Motor neuron (in vitro differentiated cells): ENCODE results near the gene CRB2. TPM values are rescaled to one million over a fixed set of nuclear protein-coding genes. Genes with fewer than 3 reads are reported as not detected.

Source experiments
- ATAC-seq, 8 experiments: fragments of 200-7000 bp; cut with Tn5 transposase; replicated peaks in 6 of 8; 2 replicates each; pipeline ENCODE4 v1.8.0; 2021; ENCODE audit warnings: mild to moderate bottlenecking in 8 of 8, moderate library complexity in 8 of 8
- H3K27ac ChIP-seq, 2 donors: fragments of 250-450 bp; sonication (Bioruptor Pico); 2 replicates each; pipeline ENCODE4 v1.9.0; 2021; ENCODE audit warnings: antibody characterized with exemption in 2 of 2, mild to moderate bottlenecking in 2 of 2, moderate library complexity in 1 of 2
- H3K4me1 ChIP-seq, 2 donors: fragments of 250-450 bp; sonication (Bioruptor Pico); replicated peaks in 1 of 2; 2 replicates each; pipeline ENCODE4 v1.6.1; 2021; ENCODE audit warnings: antibody characterized with exemption in 2 of 2, mild to moderate bottlenecking in 2 of 2, moderate library complexity in 1 of 2
- H3K4me3 ChIP-seq, 5 donors: fragments of 250-450 bp; sonication (Bioruptor Pico); 2 replicates each; pipeline ENCODE4 v1.9.0; 2021; ENCODE audit warnings: antibody characterized with exemption in 5 of 5, mild to moderate bottlenecking in 5 of 5, moderate library complexity in 4 of 5
- WGBS, 10 experiments: fragments of 450-650 bp; shearing (Covaris generic); methylation state at CpG; one replicate each; pipeline ENCODE4 v1.0.0; 2022; 5-methylcytosine and 5-hydroxymethylcytosine counted together
- in situ Hi-C, 9 experiments: fragments of 400-800 bp; cut with MboI; loops; one replicate each; pipeline ENCODE4 v1.15.0; 2021; ENCODE audit warnings: low sequenced_read_pairs in 9 of 9, low pct_unique_long_range_greater_than_20kb in 2 of 9; ENCODE audit not compliant: unreplicated experiment in 9 of 9
- total RNA-seq, 8 experiments: library from RNA; unstranded; fragments of 300-600 nt; gene quantifications; 2 replicates each; pipeline versions ENCODE4 v1.2.3 to v1.2.4, GENCODE V29; 2022

The CRB2 gene
- total RNA-seq, 8 experiments from 2014 or later: 0.20 to 56.9 (median 11.9) TPM

DNA sequence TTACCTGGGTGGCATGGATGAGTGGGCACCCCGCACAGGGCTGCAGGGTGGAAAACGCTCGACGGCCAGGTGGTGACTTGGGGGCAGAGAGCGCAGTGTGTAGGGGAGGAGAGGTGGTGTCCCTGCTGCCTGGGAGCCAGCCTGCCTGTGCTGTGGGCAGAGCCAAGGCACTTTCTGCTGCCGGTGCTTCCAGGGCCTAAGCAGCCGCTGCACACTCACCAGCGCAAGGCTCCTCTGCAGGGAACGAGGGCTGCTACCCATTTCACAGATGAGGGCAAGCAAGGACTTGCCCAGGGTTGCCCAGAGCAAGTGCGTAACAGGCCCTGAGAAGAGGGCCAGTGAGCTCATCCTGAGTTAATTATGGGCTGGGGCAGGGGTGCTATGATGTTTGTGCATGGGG, 62.5 kb downstream of the CRB2 start:
- Histone ChIP-seq H3K4me1 (peaks cover 47 to 59% of the 10 kb centered on the region in 2 donors), H3K27ac (no peak overlapping the region), H3K4me3 (no peak overlapping the region)
- in situ Hi-C loops: loop anchor here in 1 of 9 experiments (25.0 kb wide), 2 partner anchors 294 to 619 kb away; no protein-coding TSS in a partner anchor
- no peak for ATAC-seq
- 80 to 100% (median 100%) methylated on average over 1 of the region's 10 CpGs; no CpG with 5 or more reads in 6 of the 10 experiments for WGBS, 10 experiments

DNA sequence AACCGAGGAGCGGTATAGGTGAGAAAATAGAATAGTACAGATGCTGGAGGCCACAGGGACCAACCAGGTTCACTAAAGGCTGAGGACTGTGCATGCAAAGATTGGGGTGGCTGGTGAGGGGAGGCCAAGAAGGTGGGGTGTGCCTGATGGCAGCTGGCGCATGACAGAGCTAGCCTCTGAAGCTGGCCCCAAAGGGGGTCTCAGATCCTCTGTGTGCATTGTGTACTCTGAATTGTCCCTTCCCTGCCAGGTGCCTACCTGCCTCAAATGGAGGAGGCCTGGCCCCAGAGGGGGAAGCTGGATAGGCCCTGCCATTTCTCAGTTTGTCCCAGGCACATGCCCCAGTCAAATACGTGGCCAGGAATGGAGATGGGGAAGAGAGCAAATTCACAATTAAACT, 63.1 kb downstream of the CRB2 start:
- Histone ChIP-seq H3K4me1 (peaks cover 52 to 61% of the 10 kb centered on the region in 2 donors), H3K4me3 (no peak overlapping the region), H3K27ac (no peak overlapping the region)
- no peak for ATAC-seq
- in situ Hi-C loops: loop anchor here in 1 of 9 experiments (25.0 kb wide), 2 partner anchors 293 to 618 kb away; no protein-coding TSS in a partner anchor
- 75 to 100% (median 86%) methylated on average over 2 to 4 of the region's 4 CpGs; no CpG with 5 or more reads in 6 of the 10 experiments for WGBS, 10 experiments

DNA sequence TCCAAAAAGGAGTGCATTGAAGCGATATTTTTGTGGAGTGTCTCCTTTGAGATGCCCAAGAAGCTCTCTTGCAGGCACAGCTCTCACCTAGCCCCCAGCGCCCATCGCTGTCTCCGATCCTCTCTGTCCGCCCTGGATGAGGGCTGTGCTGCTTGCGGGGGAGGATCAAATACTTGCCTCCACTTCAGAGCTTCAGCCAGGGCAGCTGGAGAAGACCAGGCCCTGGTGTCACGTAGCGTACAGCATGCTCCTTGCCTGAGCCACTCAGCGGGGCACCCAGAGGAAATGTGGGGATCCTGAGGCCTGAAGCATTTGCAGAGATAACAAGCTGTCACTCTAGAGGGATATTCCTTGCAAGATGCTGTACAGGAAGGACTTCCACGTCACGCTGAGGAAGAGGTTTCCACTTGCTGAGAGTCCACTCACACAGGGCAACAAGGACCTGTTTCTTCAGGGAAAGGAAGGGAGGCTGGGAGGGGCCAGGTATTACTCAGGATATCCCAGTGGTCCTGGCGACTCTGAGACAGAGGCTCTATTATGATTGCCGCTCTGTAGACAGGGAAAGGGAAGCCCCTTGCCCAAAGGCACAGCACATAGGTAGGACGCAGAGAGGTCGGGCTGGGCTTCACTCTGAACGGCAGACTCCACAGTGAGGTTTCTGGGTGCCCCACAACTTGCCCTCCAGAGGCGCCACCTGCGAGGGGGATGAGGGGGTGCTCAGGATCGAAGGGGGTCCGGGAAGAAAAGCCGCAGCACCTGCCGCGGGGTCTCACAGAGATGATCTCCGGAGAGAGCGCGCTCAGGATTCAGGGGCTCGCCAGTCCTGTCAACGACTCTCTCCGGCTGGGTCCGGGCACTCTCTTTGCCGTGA, 64.0 kb downstream of the CRB2 start:
- peak in 5 of 8 experiments; percentile 4 to 50 (median 18) for ATAC-seq
- Histone ChIP-seq H3K4me1 (peaks cover 52 to 59% of the 10 kb centered on the region in 2 donors), H3K4me3 (no peak overlapping the region), H3K27ac (peak overlapping the region in 1 of 2 donors; percentile 52)
- 56 to 100% (median 90%) methylated on average over 2 to 17 of the region's 31 CpGs; no CpG with 5 or more reads in 3 of the 10 experiments for WGBS, 10 experiments
- in situ Hi-C loops: loop anchor here in 1 of 9 experiments (25.0 kb wide), 2 partner anchors 292 to 617 kb away; no protein-coding TSS in a partner anchor

DNA sequence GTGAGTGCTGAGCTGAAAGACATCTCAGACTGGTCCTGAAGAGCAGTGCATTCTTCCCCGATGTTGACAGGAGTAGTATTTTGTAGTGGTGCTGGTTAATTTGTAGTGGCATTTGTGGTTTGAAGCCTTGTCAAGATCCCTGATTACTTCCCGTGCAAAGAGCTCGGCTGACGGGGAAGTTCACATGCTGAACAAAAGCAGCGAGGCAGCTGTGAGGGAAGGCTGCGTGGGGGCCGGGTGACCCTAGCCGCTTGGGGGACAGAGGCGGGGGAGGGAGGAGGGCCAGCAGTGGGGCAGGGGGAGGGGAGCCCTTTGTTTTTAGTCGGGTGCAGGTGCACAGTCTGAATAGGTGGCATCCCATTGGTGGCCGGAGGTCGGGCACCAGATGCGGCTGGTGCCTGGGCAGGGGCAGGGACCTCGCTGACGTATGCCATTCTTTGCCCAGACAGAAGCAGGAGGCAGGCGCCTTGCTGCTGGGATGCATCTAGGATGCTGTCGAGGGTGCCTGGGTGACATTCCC, 64.7 kb downstream of the CRB2 start:
- ATAC-seq: peak in 5 of 8 experiments; percentile 55 to 76 (median 62)
- Histone ChIP-seq H3K4me3 (no peak overlapping the region), H3K27ac (peak overlapping the region in 1 of 2 donors; percentile 52), H3K4me1 (peaks cover 50 to 62% of the 10 kb centered on the region in 2 donors)
- in situ Hi-C loops: loop anchor here in 1 of 9 experiments (25.0 kb wide), 2 partner anchors 292 to 617 kb away; no protein-coding TSS in a partner anchor
- 0 to 27% methylated on average over 1 to 2 of the region's 17 CpGs; no CpG with 5 or more reads in 8 of the 10 experiments for WGBS, 10 experiments

DNA sequence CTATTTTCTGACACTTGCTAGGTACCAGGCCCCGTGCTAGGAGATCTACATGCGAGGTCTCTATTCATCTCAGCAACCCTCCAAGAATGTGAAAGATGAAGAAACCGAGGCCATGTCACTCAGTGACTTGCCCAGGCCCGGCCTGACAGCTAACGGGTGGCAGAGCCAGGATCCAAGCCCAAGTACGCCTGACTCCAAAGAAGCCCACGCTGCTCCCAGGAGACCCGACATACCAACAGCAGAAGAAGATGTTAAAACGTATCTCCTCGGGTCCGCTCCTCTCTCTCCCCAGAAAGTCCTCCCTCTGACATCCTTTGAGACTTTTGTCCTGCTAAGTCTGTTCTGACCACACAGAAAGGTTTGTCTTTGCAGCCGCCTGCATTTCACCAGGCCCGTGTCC, 65.2 kb downstream of the CRB2 start:
- Histone ChIP-seq H3K27ac (peak overlapping the region in 1 of 2 donors; percentile 22), H3K4me1 (peaks cover 50 to 62% of the 10 kb centered on the region in 2 donors), H3K4me3 (no peak overlapping the region)
- in situ Hi-C loops: loop anchor here in 1 of 9 experiments (25.0 kb wide), 2 partner anchors 291 to 616 kb away; no protein-coding TSS in a partner anchor
- ATAC-seq: no peak
- WGBS, 10 experiments: 70 to 100% (median 84%) methylated on average over 1 to 10 of the region's 13 CpGs; no CpG with 5 or more reads in 1 of the 10 experiments

DNA sequence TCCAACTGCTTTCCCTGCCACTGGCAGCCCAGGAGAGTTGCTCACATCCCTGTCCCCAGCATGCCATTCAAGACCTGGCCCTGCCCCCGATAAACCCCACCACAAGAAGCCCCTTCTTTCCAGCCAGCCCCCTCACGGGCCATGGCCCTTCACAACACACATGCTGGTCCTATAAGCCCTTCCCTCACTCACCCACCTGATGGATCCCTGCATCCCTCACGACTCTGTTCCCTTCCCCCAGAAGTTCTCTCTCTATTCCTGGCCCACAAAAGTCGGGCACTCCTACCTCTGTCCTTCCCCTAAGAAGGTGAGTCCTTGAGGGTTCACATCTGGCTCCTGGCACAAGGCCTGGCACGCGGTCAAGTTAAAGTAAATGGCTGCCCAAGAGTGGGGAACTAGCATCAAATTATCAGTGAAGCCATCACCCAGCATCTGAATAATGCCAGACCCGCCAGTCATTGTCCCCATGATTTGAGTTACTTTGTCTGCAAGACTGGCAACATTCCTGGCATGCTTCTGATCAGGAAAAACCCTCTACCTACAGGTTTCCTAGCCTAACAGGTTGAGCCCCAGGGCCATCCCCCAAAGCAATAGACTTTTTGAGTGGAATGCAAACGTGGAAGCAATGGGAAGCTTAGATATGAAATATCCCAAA, 65.9 kb downstream of the CRB2 start:
- H3K4me3 ChIP-seq: no peak overlapping the region
- in situ Hi-C loops: loop anchor here in 1 of 9 experiments (25.0 kb wide), 2 partner anchors 290 to 615 kb away; no protein-coding TSS in a partner anchor
- WGBS, 10 experiments: 67 to 100% (median 83%) methylated on average over 1 to 2 of the region's 8 CpGs; no CpG with 5 or more reads in 3 of the 10 experiments
- peaks cover 50 to 62% of the 10 kb centered on the region in 2 donors for H3K4me1 ChIP-seq
- peak overlapping the region in 1 of 2 donors; percentile 69 for H3K27ac ChIP-seq
- ATAC-seq: no peak

DNA sequence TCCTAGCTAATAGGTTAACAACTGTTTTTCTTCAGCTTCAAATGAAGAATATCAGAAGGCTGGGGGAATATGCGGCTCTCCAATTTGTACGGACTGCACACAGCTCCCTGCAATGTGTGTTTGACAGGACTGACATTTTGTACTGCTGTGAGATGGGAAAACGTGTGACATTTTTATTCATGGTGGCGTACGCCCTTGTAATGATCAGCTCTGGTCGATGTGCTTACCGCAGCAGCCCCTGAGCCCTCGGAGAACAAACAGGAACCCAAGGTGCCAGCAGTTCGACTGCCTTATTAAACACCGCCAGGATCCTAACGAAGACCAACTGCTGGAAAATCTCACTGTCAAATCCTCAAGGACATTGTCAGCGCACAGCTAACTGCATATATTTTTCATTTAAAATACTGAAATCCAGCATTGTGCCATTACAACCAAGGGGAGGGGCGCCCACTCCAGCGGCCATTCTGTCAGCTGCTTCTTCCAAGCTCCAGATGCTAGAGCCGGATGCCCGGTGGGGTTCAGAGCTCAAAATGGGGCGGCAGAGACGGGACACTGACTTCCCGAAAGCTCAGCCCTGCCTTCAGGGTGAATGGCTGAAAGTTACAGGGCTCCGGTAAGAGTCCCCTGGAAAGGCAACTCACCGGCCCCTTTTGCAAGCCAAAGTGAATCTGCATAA, 66.8 kb downstream of the CRB2 start:
- 53 to 91% (median 76%) methylated on average over 5 to 15 of the region's 21 CpGs; no CpG with 5 or more reads in 1 of the 10 experiments for WGBS, 10 experiments
- Histone ChIP-seq H3K27ac (peak overlapping the region; percentile 36 to 69), H3K4me3 (no peak overlapping the region), H3K4me1 (peaks cover 50 to 62% of the 10 kb centered on the region in 2 donors)
- in situ Hi-C loops: loop anchor here in 1 of 9 experiments (25.0 kb wide), 2 partner anchors 290 to 615 kb away; no protein-coding TSS in a partner anchor
- peak in 4 of 8 experiments; percentile 14 to 58 (median 30) for ATAC-seq

DNA sequence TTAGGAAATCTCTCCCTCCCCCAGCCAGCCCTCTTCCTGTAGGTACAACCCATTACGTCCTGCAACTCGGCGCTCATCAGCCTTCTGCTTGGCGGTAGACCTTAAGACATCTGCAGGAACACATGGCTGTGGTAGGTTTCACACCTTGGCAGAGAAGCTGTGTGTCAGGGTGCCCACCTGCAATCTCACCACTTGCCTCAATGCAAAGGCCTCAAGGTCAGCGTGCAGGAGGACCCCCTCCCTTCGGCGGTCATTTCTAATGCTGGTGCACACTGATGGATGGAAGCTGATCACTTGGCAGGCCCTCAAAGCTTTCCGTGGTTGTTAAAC, 67.3 kb downstream of the CRB2 start:
- Histone ChIP-seq H3K27ac (peak overlapping the region in 1 of 2 donors; percentile 69), H3K4me1 (peaks cover 50 to 62% of the 10 kb centered on the region in 2 donors), H3K4me3 (no peak overlapping the region)
- 60 to 81% (median 75%) methylated on average over 1 to 5 of the region's 8 CpGs; no CpG with 5 or more reads in 6 of the 10 experiments for WGBS, 10 experiments
- no peak for ATAC-seq
- in situ Hi-C loops: loop anchor here in 1 of 9 experiments (25.0 kb wide), 2 partner anchors 289 to 614 kb away; no protein-coding TSS in a partner anchor

DNA sequence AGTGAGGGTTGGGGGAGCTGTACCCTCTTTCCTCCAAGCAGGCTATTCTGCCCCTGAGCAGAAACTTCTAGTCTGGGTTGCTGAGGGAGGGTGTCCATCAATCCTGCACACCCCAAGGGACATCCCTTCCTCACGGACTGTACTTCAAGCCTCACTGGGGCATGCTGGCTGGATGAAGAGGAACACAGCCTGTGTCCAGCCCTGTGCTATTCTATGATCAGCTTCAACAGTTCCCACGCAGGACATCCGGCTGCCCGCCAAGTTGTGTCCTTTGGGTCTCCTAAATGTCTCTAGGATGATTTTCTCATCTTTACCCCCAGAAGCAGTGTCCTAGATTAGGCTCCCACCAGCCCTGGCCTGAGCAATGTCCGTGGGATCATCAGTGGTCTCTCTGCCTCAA, 68.1 kb downstream of the CRB2 start:
- 100% methylated on average over 1 of the region's 5 CpGs; no CpG with 5 or more reads in 7 of the 10 experiments for WGBS, 10 experiments
- in situ Hi-C loops: loop anchor here in 1 of 9 experiments (25.0 kb wide), 2 partner anchors 288 to 613 kb away; no protein-coding TSS in a partner anchor
- peaks cover 47 to 59% of the 10 kb centered on the region in 2 donors for H3K4me1 ChIP-seq
- no peak overlapping the region for H3K4me3 ChIP-seq
- no peak overlapping the region for H3K27ac ChIP-seq
- ATAC-seq: peak in 1 of 8 experiments; percentile 26

DNA sequence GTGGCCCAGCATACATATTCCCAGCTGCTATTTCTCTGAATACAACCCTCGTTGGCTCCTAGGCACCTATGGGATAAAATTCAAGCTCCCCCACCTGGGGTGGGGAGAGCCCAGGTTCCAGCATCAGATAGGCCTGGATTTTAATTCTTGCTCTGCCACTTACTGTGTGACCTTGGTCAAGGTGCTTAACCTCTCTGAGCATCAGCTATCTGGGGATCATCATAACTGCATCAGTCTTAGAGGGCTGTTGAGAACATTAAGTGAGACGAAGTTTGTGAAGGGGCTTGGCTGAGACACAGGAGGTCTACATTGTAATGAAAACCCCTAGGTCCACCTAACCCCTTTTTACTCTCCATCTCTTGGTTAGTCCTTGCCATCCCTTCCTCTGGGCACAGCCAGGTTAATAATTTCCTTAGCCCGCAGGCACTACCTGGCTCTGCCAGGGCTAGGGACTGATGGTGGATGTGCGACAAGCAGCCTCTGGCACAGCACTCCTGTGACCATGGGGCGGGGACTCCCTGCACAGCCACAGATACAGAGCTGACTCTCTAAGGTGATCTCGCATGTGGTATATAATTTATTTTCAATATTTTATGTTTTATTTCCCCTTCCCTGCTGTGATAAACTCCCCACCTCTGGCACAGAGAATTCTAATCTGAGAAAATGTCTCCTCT, 68.7 kb downstream of the CRB2 start:
- H3K4me1 ChIP-seq: peaks cover 42 to 54% of the 10 kb centered on the region in 2 donors
- ATAC-seq: no peak
- in situ Hi-C loops: loop anchor here in 1 of 9 experiments (25.0 kb wide), 2 partner anchors 288 to 613 kb away; no protein-coding TSS in a partner anchor
- H3K4me3 ChIP-seq: no peak overlapping the region
- WGBS, 10 experiments: 82 to 100% (median 100%) methylated on average over 2 to 4 of the region's 6 CpGs; no CpG with 5 or more reads in 3 of the 10 experiments
- no peak overlapping the region for H3K27ac ChIP-seq

DNA sequence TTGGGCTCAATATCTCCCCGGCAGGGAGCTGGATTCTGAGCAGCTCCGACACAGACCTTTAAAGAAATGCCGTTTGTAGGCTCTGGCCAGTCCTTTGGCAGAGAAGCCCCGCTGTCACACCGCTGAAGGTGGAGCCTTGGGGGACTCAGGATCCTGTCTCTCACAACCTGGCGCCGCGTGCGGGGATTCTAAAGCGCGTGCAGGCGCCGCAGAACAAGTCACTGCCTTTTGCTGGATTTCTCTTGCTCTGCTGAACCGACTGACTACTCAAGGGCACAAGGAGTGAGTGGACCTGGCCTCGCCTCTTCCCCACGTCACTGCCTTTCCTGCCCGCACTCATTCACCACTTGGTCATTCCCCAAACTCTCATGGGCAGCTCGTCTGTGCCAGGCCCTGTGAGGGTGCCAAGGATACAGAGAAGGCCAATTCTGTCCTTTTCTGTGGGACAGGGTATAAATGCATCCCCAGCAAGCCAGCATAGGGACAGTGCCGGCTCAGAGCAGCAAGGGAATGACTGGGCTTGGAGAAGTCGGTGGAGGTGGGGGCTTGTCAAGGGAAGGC, 69.3 kb downstream of the CRB2 start:
- no peak overlapping the region for H3K27ac ChIP-seq
- no peak overlapping the region for H3K4me3 ChIP-seq
- WGBS, 10 experiments: 57 to 100% (median 78%) methylated on average over 1 to 16 of the region's 20 CpGs; no CpG with 5 or more reads in 5 of the 10 experiments
- in situ Hi-C loops: no loop called here
- peaks cover 35 to 47% of the 10 kb centered on the region in 2 donors for H3K4me1 ChIP-seq
- peak in 1 of 8 experiments; percentile 4 for ATAC-seq
